Muscle layer of duodenum (tissue), 2 donors: ENCODE measurements around the gene DNAI2.

ENCODE experiments used
- H3K27ac ChIP-seq: one replicate; pipeline ENCODE4 v1.7.0; 2013; ENCODE audit warnings: mild to moderate bottlenecking, low read length
- H3K27me3 ChIP-seq: one replicate; pipeline ENCODE4 v1.7.0; 2013; ENCODE audit warnings: low read depth, mild to moderate bottlenecking, control low read depth, low read length
- H3K36me3 ChIP-seq, 2 donors: one replicate each; pipeline ENCODE4 v1.7.0; 2013; ENCODE audit warnings: low read length in 2 of 2, control low read depth in 1 of 2, mild to moderate bottlenecking in 1 of 2; ENCODE audit not compliant: insufficient read depth in 2 of 2, control insufficient read depth in 1 of 2
- H3K4me1 ChIP-seq, 2 donors: one replicate each; pipeline ENCODE4 v1.7.0; 2013; ENCODE audit warnings: low read length in 2 of 2, mild to moderate bottlenecking in 2 of 2, control low read depth in 1 of 2, moderate library complexity in 1 of 2; ENCODE audit not compliant: insufficient read depth in 2 of 2, control insufficient read depth in 1 of 2
- H3K4me3 ChIP-seq, 2 donors: one replicate each; pipeline ENCODE4 v1.7.0; 2013; ENCODE audit warnings: low read length in 2 of 2, low read depth in 1 of 2, mild to moderate bottlenecking in 1 of 2
- H3K9me3 ChIP-seq, 2 donors: one replicate each; pipeline ENCODE4 v1.7.0; 2013; ENCODE audit warnings: low read length in 2 of 2, control low read depth in 1 of 2, mild to moderate bottlenecking in 1 of 2; ENCODE audit not compliant: control insufficient read depth in 1 of 2
- donor health status: healthy.

DNAI2 gene

DNA sequence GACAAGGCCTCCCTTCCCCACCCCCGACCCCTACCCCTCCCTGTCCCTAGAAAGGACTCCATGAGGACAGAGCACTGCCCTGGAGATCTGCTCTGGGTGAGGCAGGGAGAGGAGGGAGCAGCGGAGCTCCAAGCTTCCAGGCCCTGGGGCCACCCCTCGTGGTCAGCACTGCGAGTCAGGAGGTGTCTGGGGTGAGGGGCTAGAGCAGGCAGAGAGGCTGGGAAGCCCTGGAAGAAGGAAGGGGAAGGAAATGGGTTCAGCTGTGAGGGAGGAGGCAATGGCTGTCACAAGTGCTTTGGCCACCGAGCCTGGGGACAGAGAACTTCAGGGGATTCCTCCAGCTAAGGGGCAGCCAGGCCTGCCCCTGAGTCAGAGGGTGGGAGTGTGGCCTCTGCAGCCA lies 28.2 kb upstream of the DNAI2 start:
- no peaks in the 10 kb centered on the region for H3K9me3 ChIP-seq
- no peak overlapping the region for H3K27ac ChIP-seq
- no peak overlapping the region for H3K4me3 ChIP-seq
- no peaks in the 10 kb centered on the region for H3K36me3 ChIP-seq
- peaks cover 4 to 22% of the 10 kb centered on the region in 2 donors for H3K4me1 ChIP-seq
- no peaks in the 10 kb centered on the region for H3K27me3 ChIP-seq

DNA sequence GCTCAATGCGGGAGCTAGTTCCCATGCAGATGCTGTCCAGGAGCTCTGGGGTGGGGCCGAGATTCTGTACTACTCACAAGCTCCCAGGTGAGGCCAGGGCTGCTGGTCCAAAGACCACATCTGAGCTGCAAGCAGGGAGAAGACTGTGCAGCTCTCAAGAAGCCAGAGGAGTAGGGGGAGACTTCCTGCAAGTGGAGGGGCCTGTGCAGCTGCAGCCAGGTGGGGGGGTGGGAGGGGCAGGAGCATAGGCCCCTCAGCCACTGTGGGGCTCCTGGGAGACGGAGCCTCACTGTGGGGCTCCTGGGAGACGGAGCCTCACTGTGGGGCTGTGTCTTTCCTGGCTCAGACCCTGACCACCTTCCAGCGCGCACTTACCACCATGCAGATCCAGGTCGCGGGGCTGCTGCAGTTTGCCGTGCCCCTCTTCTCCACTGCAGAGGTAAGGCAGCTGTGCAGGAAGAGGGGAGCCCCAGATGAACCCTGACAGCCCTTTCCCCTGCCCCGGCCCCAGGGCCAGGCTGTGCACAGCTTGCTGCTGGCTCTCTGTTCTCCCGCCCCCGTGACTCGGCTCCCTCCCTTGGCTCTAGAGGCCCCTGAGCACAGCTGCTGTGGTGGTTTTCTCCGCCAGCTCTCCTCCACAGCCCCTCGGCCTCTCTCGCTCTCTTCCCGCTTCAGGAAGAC lies 24.3 kb upstream of the DNAI2 start:
- H3K27ac ChIP-seq, result no peak overlapping the region
- peaks cover 0 to 18% of the 10 kb centered on the region in 2 donors for H3K36me3 ChIP-seq

DNA sequence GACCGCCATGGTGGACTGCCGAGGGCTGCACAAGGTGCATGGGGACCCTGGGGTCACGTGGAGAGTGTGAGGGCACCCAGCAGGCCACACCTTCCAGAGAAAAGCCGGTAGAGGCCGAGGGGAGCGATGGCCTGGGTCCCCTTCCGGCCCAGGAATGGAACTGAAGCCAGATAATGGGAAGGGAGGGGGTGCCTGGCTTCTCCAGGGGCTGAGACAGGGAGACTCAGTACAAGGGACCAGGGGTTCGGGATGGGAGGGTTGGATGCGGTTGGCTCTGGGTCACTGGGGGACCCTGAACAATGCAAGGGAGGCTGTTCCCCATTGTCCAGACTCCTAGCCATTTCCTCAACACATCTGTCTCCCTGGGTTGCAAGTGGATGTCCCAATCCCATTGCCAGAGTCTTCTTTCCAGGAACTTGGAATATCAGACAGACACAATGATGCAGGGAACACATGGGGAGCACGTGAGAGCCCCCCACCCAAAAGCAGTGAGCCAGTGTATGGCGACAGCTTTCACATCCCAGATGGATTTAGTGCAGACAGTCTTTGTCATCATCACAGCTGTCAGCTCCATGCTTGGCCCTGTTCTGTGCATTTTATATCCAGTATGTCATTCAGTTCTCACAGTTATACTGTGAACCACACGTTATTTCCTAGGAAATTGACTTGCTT lies 23.6 kb upstream of the DNAI2 start:
- Histone ChIP-seq H3K4me3 (no peak overlapping the region), H3K36me3 (peaks cover 0 to 18% of the 10 kb centered on the region in 2 donors), H3K27ac (no peak overlapping the region), H3K4me1 (peaks cover 0 to 6% of the 10 kb centered on the region in 2 donors), H3K27me3 (no peaks in the 10 kb centered on the region), H3K9me3 (no peaks in the 10 kb centered on the region)

More for the DNA sequence above, 24.3 kb upstream of the DNAI2 start:
- Histone ChIP-seq H3K9me3 (no peaks in the 10 kb centered on the region), H3K4me3 (no peak overlapping the region), H3K4me1 (peaks cover 0 to 8% of the 10 kb centered on the region in 2 donors), H3K27me3 (no peaks in the 10 kb centered on the region)

DNA sequence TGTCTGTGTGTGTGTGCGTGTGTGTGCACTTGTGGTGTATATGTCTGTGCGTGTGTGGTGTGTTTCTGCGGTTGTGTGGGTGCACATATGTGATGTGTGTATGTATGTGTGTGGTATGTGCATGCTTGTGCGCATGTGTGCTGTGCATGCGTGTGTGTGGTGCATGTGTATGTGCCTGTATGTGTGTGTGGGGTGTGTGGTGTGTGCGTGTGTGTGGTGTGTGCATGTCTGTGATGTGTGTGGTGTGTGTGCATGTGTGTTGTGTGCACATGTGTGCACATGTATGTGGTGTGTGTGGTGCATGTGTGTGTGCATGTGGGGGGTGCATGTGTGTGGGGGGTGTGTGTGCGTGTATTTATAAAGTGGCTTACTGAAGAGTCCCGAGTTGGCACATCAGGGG lies 23.0 kb upstream of the DNAI2 start:
- Histone ChIP-seq H3K4me3 (no peak overlapping the region), H3K36me3 (peaks cover 0 to 18% of the 10 kb centered on the region in 2 donors), H3K4me1 (peaks cover 0 to 3% of the 10 kb centered on the region in 2 donors), H3K27me3 (no peaks in the 10 kb centered on the region), H3K27ac (no peak overlapping the region), H3K9me3 (no peaks in the 10 kb centered on the region)

DNA sequence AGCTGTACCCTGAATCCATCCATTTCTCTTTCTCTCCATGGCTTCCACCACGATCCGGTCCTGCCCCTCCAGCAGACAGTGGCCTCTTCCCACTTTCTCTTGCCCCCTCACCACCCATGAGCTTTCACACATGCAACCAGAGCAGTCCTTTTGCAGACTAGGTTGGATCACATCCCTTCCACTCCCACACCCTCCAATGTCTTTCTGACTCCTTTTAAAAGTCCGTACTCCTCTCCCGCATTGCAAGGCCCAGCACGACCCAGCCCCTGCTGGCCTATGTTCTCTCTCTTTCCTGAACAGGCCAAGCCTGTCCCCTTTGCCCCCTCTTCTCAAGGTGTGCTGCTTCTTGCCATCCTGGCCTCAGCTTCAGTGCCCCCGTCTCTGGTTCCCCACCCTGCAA lies 22.5 kb upstream of the DNAI2 start:
- no peaks in the 10 kb centered on the region for H3K4me1 ChIP-seq
- H3K36me3 ChIP-seq, result peaks cover 0 to 18% of the 10 kb centered on the region in 2 donors
- no peaks in the 10 kb centered on the region for H3K9me3 ChIP-seq
- H3K4me3 ChIP-seq, result no peak overlapping the region
- no peak overlapping the region for H3K27ac ChIP-seq
- no peaks in the 10 kb centered on the region for H3K27me3 ChIP-seq

DNA sequence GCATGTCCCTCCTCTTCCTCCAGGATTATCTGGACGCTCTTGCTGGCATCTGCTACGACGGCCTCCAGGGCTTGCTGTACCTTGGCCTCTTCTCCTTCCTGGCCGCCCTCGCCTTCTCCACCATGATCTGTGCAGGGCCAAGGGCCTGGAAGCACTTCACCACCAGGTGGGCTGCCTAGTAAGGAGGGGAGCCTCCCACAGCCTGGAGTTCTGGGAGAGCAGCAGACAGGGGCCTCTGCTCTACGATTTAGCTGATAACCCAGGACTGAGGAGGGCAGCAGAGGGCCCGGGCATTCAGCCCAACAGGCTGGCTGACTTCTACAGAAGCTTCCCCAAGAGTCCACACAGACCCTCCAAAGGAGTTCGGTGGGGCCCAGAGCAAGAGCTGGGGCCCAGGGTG lies 21.8 kb upstream of the DNAI2 start:
- Histone ChIP-seq H3K4me3 (no peak overlapping the region), H3K27ac (no peak overlapping the region), H3K27me3 (no peaks in the 10 kb centered on the region), H3K9me3 (no peaks in the 10 kb centered on the region), H3K36me3 (peaks cover 0 to 18% of the 10 kb centered on the region in 2 donors), H3K4me1 (no peaks in the 10 kb centered on the region)

DNA sequence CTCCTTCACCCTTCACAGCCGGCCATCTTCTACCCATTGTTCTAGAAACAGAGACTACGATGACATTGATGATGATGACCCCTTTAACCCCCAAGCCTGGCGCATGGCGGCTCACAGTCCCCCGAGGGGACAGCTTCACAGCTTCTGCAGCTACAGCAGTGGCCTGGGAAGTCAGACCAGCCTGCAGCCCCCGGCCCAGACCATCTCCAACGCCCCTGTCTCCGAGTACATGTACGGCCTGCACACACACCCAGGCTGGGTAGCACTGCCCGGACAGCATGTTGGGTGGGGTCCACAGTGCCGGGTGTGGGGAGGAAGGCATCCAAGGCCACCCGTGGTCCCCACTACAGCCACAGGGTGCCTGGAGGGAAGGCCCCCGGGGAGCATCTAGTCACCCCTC lies 21.0 kb upstream of the DNAI2 start:
- no peaks in the 10 kb centered on the region for H3K4me1 ChIP-seq
- no peaks in the 10 kb centered on the region for H3K9me3 ChIP-seq
- H3K4me3 ChIP-seq, result no peak overlapping the region
- H3K27me3 ChIP-seq, result no peaks in the 10 kb centered on the region
- H3K27ac ChIP-seq, result no peak overlapping the region
- peaks cover 0 to 18% of the 10 kb centered on the region in 2 donors for H3K36me3 ChIP-seq

DNA sequence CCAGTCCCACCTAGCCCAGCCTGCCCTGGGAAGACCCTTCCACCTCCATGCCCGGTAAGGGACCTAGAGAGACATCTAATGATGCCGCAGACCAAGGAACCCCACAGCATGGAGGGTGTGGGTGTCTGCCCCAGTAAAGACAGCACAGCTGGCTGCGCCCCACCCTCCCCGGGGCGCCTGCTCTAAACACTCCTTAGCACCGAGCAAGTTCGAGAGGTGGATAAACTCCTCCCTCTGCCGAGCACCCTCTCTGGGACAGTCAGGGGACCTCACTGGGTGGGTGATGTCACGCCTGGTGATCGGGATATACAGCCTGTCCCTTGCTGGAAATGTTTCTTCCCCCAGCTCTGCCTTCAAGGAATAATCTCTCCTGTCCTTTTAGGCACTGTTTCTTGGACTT lies 16.7 kb upstream of the DNAI2 start:
- Histone ChIP-seq H3K9me3 (no peaks in the 10 kb centered on the region), H3K4me1 (no peaks in the 10 kb centered on the region), H3K27ac (no peak overlapping the region), H3K36me3 (peaks cover 0 to 14% of the 10 kb centered on the region in 2 donors), H3K27me3 (no peaks in the 10 kb centered on the region), H3K4me3 (no peak overlapping the region)

DNA sequence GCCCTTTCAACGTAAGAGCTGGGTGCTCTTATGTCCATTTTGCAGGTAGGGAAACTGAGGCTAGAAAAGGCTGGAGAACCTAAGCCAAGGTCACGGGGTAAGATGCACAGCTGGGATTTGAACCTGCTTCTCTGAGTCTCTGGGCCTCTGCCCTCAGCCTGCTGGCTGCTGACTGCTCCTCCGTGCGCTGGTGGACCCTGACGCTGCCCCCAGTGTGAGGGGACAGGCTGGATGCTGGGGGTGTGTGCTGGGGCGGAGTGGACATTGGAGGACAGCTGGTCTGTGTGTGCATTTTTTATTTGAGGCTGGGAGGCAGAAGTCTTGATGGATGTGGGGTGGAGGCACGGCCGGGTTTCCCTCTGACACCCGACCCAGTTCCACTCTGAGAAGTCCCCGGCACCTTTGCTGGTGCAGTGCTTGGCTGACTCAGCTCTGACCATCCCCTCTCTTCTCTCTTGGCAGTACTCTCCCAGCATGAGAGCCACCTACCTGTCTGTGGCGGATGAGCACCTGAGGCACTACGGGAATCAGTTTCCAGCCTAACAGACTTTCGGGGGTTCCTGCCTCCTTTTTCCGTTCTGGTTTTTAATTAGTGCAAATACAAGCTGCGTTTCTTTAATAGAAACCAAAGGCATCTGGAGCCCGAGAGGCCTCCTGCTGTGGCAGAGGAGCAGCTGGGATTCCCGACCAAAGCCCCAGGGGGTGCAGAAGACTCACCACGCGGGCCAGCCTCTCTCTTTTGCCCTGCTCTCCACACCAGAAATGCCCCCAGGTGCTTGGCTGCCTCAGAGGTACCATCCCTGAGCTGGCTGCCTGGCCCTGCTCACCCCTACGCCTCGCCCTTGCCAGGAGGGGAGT lies 14.1 kb upstream of the DNAI2 start:
- H3K27ac ChIP-seq, result no peak overlapping the region

DNA sequence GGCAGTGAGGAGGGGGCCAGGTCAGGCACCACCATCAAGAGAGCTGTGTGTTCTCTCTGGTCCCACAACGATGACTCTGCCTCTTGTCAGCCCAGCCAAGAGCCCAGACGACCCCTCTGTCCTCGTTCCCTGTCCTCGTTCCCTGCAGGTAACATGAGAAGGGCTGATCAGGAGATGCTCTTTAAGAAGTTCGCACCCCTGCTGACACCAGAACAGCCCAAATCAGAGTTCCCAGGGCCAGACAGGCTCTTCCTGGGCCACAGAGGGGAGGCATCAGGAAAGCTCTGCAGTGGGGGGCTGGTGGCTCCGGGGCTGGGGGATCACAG lies 13.5 kb upstream of the DNAI2 start:
- Histone ChIP-seq H3K36me3 (no peaks in the 10 kb centered on the region), H3K9me3 (no peaks in the 10 kb centered on the region), H3K27ac (no peak overlapping the region), H3K27me3 (no peaks in the 10 kb centered on the region), H3K4me1 (no peaks in the 10 kb centered on the region), H3K4me3 (no peak overlapping the region)

More for the DNA sequence above, 14.1 kb upstream of the DNAI2 start:
- Histone ChIP-seq H3K27me3 (no peaks in the 10 kb centered on the region), H3K4me1 (no peaks in the 10 kb centered on the region), H3K36me3 (no peaks in the 10 kb centered on the region), H3K4me3 (no peak overlapping the region), H3K9me3 (no peaks in the 10 kb centered on the region)

DNA sequence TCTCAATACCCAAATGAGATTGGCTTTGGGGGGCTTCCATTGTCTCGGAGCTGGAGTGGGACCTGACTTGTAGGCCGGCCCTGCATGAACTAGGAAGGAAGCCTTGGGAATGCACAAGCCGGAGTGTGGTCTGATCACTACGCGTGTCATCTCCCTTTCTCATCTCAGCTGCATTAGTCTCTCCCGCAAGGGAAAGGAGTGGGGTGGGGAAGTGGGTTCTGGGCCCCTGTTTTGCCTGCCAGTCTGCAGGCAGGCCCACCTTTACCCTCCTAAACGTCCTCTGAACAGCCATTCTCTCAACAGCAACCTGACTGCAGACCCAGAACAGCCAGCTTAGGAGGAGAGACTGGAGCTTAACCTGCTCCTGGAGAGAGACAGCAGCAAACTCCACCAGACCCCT lies 11.4 kb upstream of the DNAI2 start:
- H3K4me1 ChIP-seq, result no peaks in the 10 kb centered on the region
- H3K9me3 ChIP-seq, result no peaks in the 10 kb centered on the region
- no peaks in the 10 kb centered on the region for H3K27me3 ChIP-seq
- no peaks in the 10 kb centered on the region for H3K36me3 ChIP-seq
- no peak overlapping the region for H3K27ac ChIP-seq
- H3K4me3 ChIP-seq, result no peak overlapping the region
